Measurements from ENCODE around the gene ZNF511. TPM values are rescaled to one million over a fixed set of nuclear protein-coding genes. Genes with fewer than 3 reads are reported as not detected.

Gene ZNF511
- total RNA-seq, 1 experiment from 2014 or later, result 78.4 TPM

DNA sequence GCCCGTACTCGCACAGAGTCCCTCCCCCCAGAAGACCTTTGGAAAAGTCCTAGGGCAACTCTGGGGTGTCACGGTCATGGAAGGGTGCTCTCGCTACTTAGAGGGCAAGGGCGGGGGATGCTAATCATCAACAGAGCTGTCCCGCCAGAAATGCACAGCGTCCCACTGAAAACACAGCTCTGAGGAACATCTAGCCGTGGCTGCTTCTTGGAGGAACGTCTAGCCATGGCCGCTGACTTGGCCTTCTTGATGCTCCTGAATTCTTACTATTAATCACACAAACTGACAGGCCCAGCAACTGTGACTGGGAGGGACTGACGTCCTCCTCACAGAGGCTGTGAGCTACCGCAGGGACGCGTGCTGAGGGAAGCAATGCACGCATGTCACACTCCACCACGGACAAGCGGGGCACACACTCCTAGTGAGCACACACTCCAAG is 1.8 kb upstream of the ZNF511 start:
- ChIA-PET POLR2A (ENCODE audit: unreplicated experiment) (no interaction called here), CTCF (no interaction called here)
- Histone ChIP-seq H3K9me2 (replicated peaks; ENCODE audit: low read length) (no peaks in the 10 kb centered on the region), H3K79me2 (ENCODE audit: low read length) (peaks cover 76% of the 10 kb centered on the region), H4K20me1 (ENCODE audit: low read length) (peaks cover 22% of the 10 kb centered on the region; the same call in 1 of the 2 replicates), H3F3A (ENCODE audit: low read length, unreplicated experiment) (no peaks in the 10 kb centered on the region), H3K27ac (ENCODE audit: low read length) (no peak overlapping the region), H3K9me3 (ENCODE audit: low read length) (no peaks in the 10 kb centered on the region), H3K27me3 (ENCODE audit: low read length) (no peaks in the 10 kb centered on the region), H3K36me3 (ENCODE audit: low read depth, low read length) (peaks cover 4% of the 10 kb centered on the region; the same call in 1 of the 2 replicates), H3K4me2 (ENCODE audit: low read length) (peak overlapping the region; percentile 98), H3K4me3 (ENCODE audit: low read length) (peak overlapping the region; percentile 98; the same call in 1 of the 2 replicates), H3K4me1 (ENCODE audit: insufficient read depth, low read length) (peaks cover 17% of the 10 kb centered on the region), H2AFZ (ENCODE audit: low read length) (no peak overlapping the region), H3K9ac (ENCODE audit: low read length) (peak overlapping the region; percentile 98; the same call in 1 of the 2 replicates)
- ATAC-seq (no peak), DNase-seq (no peak)
- BruUV-seq (replicated peaks), result no TSS peak
- intact Hi-C loops (cut with micrococcal nuclease), result loop anchor here (5.0 kb wide), 1 partner anchor 50 kb away; no protein-coding TSS in a partner anchor
- TF ChIP-seq EZH2phosphoT487 (IDR thresholded peaks at IDR 0.05; ENCODE audit: borderline replicate concordance, low read length) (no peak), EZH2 (IDR thresholded peaks at IDR 0.05; ENCODE audit: low read length, unreplicated experiment) (no peak)
- TF ChIP-seq, protein P1, sequence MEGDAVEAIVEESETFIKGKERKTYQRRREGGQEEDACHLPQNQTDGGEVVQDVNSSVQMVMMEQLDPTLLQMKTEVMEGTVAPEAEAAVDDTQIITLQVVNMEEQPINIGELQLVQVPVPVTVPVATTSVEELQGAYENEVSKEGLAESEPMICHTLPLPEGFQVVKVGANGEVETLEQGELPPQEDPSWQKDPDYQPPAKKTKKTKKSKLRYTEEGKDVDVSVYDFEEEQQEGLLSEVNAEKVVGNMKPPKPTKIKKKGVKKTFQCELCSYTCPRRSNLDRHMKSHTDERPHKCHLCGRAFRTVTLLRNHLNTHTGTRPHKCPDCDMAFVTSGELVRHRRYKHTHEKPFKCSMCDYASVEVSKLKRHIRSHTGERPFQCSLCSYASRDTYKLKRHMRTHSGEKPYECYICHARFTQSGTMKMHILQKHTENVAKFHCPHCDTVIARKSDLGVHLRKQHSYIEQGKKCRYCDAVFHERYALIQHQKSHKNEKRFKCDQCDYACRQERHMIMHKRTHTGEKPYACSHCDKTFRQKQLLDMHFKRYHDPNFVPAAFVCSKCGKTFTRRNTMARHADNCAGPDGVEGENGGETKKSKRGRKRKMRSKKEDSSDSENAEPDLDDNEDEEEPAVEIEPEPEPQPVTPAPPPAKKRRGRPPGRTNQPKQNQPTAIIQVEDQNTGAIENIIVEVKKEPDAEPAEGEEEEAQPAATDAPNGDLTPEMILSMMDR (conservative IDR thresholded peaks at IDR 0.05; ENCODE audit: low read depth, low read length), result no peak

GRCh38 chr10:133307776-133308420 is 816 bp upstream of the ZNF511 start:
- DNase-seq, result peak; percentile 83
- peak overlapping the region; percentile 98 for H3K4me3 ChIP-seq (ENCODE audit: low read length)

More at GRCh38 chr10:133307776-133308420, 816 bp upstream of the ZNF511 start:
- TSS peak; percentile 47 for BruUV-seq (replicated peaks)
- CTCF ChIA-PET, result interaction anchor here (0.6 kb wide), 1 partner anchor 14 kb away, joined by 3 read pairs; no protein-coding TSS in a partner anchor
- H3K9ac ChIP-seq (ENCODE audit: low read length), result peak overlapping the region; percentile 98
- peaks cover 17% of the 10 kb centered on the region for H3K4me1 ChIP-seq (ENCODE audit: insufficient read depth, low read length)
- peak; percentile 47 for ATAC-seq
- intact Hi-C loops (cut with micrococcal nuclease), result loop anchor here (5.0 kb wide), 1 partner anchor 51 kb away; no protein-coding TSS in a partner anchor
- H2AFZ ChIP-seq (ENCODE audit: low read length), result no peak overlapping the region
- POLR2A ChIA-PET (ENCODE audit: unreplicated experiment), result no interaction called here
- TF ChIP-seq, protein P1 (conservative IDR thresholded peaks at IDR 0.05; ENCODE audit: low read depth, low read length), result peak; percentile 76
- TF ChIP-seq EZH2phosphoT487 (IDR thresholded peaks at IDR 0.05; ENCODE audit: borderline replicate concordance, low read length), result no peak
- TF ChIP-seq EZH2 (IDR thresholded peaks at IDR 0.05; ENCODE audit: low read length, unreplicated experiment), result no peak
- H3F3A ChIP-seq (ENCODE audit: low read length, unreplicated experiment), result no peaks in the 10 kb centered on the region
- peaks cover 22% of the 10 kb centered on the region; the same call in 1 of the 2 replicates for H4K20me1 ChIP-seq (ENCODE audit: low read length)
- H3K4me2 ChIP-seq (ENCODE audit: low read length), result peak overlapping the region; percentile 98
- no peaks in the 10 kb centered on the region for H3K9me2 ChIP-seq (replicated peaks; ENCODE audit: low read length)
- peak overlapping the region; percentile 85 for H3K27ac ChIP-seq (ENCODE audit: low read length)
- no peaks in the 10 kb centered on the region for H3K9me3 ChIP-seq (ENCODE audit: low read length)
- H3K36me3 ChIP-seq (ENCODE audit: low read depth, low read length), result peaks cover 4% of the 10 kb centered on the region; the same call in 1 of the 2 replicates
- H3K27me3 ChIP-seq (ENCODE audit: low read length), result no peaks in the 10 kb centered on the region
- peaks cover 70% of the 10 kb centered on the region for H3K79me2 ChIP-seq (ENCODE audit: low read length)

Measured in PC-3 (cell line).